IMR-90 (cell line): Measurements from ENCODE around the gene USP24.

Source experiments
- CTCF ChIP-seq: conservative IDR thresholded peaks from 2 replicates; pipeline ENCODE4 v1.5.1; 2012; ENCODE audit warnings: mild to moderate bottlenecking, low read depth, low read length, improper control_type of control experiment
- ELK1 ChIP-seq: fragments of 150-350 bp; IDR thresholded peaks from 2 replicates; pipeline ENCODE4 v1.6.1; 2016; ENCODE audit warnings: low read depth, mild to moderate bottlenecking, low read length, moderate library complexity, borderline replicate concordance
- FOS ChIP-seq: fragments of 150-350 bp; IDR thresholded peaks from 2 replicates; pipeline ENCODE4 v1.6.1; 2016; ENCODE audit warnings: low read depth, low read length
- MXI1 ChIP-seq: IDR thresholded peaks from 2 replicates; pipeline ENCODE4 v1.6.1; 2012; ENCODE audit warnings: low read depth, mild to moderate bottlenecking, low read length, moderate library complexity, borderline replicate concordance
- POLR2A ChIP-seq: IDR thresholded peaks from 2 replicates; pipeline ENCODE4 v1.6.1; 2012; ENCODE audit warnings: mild to moderate bottlenecking, low read depth, low read length
- USF2 ChIP-seq: fragments of 150-350 bp; IDR thresholded peaks from 2 replicates; pipeline ENCODE4 v1.6.1; 2017; ENCODE audit warnings: mild to moderate bottlenecking, antibody characterized with exemption, low read length, low read depth

GRCh38 chr1:55048453-55049270, 166.5 kb downstream of the USP24 start:
- TF ChIP-seq CTCF (no peak), POLR2A (no peak), USF2 (no peak), FOS (no peak), MXI1 (no peak), ELK1 (no peak)
